Astrocyte (in vitro differentiated cells and primary cell): ENCODE data around the gene LOXL4. TPM values are rescaled to one million over a fixed set of nuclear protein-coding genes. Genes with fewer than 3 reads are reported as not detected.

Experiments used
- DNase-seq: peaks from one replicate; pipeline ENCODE4 v3.0.0-alpha.2; 2010; ENCODE audit warnings: low read depth
- FAIRE-seq: peaks from 2 replicates; lab custom pipeline; 2011; peaks lifted over from hg19 to GRCh38; lab: Jason Lieb, UNC
- H2AFZ ChIP-seq: 2 replicates; pipeline ENCODE4 v1.6.0; 2012; ENCODE audit warnings: low read depth, low read length, inconsistent platforms
- H3K27ac ChIP-seq: 2 replicates; pipeline ENCODE4 v1.5.1; 2011; ENCODE audit warnings: low read depth, low read length, inconsistent platforms
- H3K27me3 ChIP-seq: 2 replicates; pipeline ENCODE4 v1.6.0; 2011; ENCODE audit warnings: low read length, inconsistent platforms; ENCODE audit not compliant: insufficient read depth
- H3K36me3 ChIP-seq: 2 replicates; pipeline ENCODE4 v1.5.1; 2011; ENCODE audit warnings: low read length, inconsistent platforms; ENCODE audit not compliant: insufficient read depth
- H3K4me1 ChIP-seq: 2 replicates; pipeline ENCODE4 v1.5.1; 2011; ENCODE audit warnings: low read length, inconsistent platforms; ENCODE audit not compliant: insufficient read depth
- H3K4me2 ChIP-seq: 2 replicates; pipeline ENCODE4 v1.6.0; 2012; ENCODE audit warnings: low read length, inconsistent platforms
- H3K4me3 ChIP-seq: 2 replicates; pipeline ENCODE4 v1.5.1; 2011; ENCODE audit warnings: low read depth, mild to moderate bottlenecking, low read length, inconsistent platforms; ENCODE audit not compliant: insufficient read depth
- H3K79me2 ChIP-seq: 2 replicates; pipeline ENCODE4 v1.6.0; 2012; ENCODE audit warnings: mild to moderate bottlenecking, low read length, inconsistent platforms; ENCODE audit not compliant: insufficient read depth
- H3K9ac ChIP-seq: 2 replicates; pipeline ENCODE4 v1.6.0; 2012; ENCODE audit warnings: mild to moderate bottlenecking, low read length, inconsistent platforms
- H3K9me3 ChIP-seq: 2 replicates; pipeline ENCODE4 v1.5.1; 2012; ENCODE audit warnings: low read depth, mild to moderate bottlenecking, low read length, inconsistent platforms; ENCODE audit not compliant: insufficient read depth
- H4K20me1 ChIP-seq: 2 replicates; pipeline ENCODE4 v1.6.0; 2012; ENCODE audit warnings: low read length, inconsistent platforms; ENCODE audit not compliant: insufficient read depth
- H3K27ac Mint-ChIP-seq: one replicate; pipeline ENCODE4 v1.8.0; 2021; ENCODE audit warnings: mild to moderate bottlenecking, mixed read lengths; ENCODE audit not compliant: unreplicated experiment
- H3K27me3 Mint-ChIP-seq: one replicate; pipeline ENCODE4 v1.8.0; 2021; ENCODE audit warnings: low read depth, mixed read lengths; ENCODE audit not compliant: unreplicated experiment
- H3K36me3 Mint-ChIP-seq: one replicate; pipeline ENCODE4 v1.8.0; 2021; ENCODE audit warnings: low read depth, mixed read lengths; ENCODE audit not compliant: unreplicated experiment
- H3K4me1 Mint-ChIP-seq: one replicate; pipeline ENCODE4 v1.8.0; 2021; ENCODE audit warnings: low read depth, mixed read lengths; ENCODE audit not compliant: unreplicated experiment
- H3K4me3 Mint-ChIP-seq: one replicate; pipeline ENCODE4 v1.8.0; 2021; ENCODE audit warnings: mild to moderate bottlenecking, moderate library complexity, mixed read lengths; ENCODE audit not compliant: unreplicated experiment
- H3K9me3 Mint-ChIP-seq: one replicate; pipeline ENCODE4 v1.8.0; 2021; ENCODE audit warnings: mild to moderate bottlenecking, mixed read lengths; ENCODE audit not compliant: unreplicated experiment
- CTCF ChIP-seq: IDR thresholded peaks from 2 replicates; pipeline ENCODE4 v1.5.1; 2011; ENCODE audit warnings: low read depth, mild to moderate bottlenecking, inconsistent platforms, low read length, moderate library complexity; ENCODE audit not compliant: insufficient read depth
- EZH2 ChIP-seq: IDR thresholded peaks from 2 replicates; pipeline ENCODE4 v1.6.1; 2012; ENCODE audit warnings: mild to moderate bottlenecking, low read length, inconsistent platforms; ENCODE audit not compliant: insufficient read depth
- total RNA-seq: library from RNA; stranded (reverse); gene quantifications from 2 replicates; pipeline ENCODE4 v1.2.1, GENCODE V29; 2021

Gene LOXL4
- total RNA-seq, 1 donor from 2014 or later, result 26.6 TPM

GRCh38 chr10:98302741-98303365 is 34.9 kb upstream of the LOXL4 start:
- DNase-seq, result no peak
- H2AFZ ChIP-seq, result no peak overlapping the region
- no peak overlapping the region for H3K4me2 ChIP-seq
- H3K36me3 Mint-ChIP-seq, result no peaks in the 10 kb centered on the region
- no peak overlapping the region for H3K9ac ChIP-seq
- H4K20me1 ChIP-seq, result no peaks in the 10 kb centered on the region
- H3K27me3 Mint-ChIP-seq, result peaks cover 19% of the 10 kb centered on the region
- peaks cover 22% of the 10 kb centered on the region for H3K27me3 ChIP-seq
- H3K9me3 Mint-ChIP-seq, result no peaks in the 10 kb centered on the region
- H3K79me2 ChIP-seq, result no peaks in the 10 kb centered on the region
- no peaks in the 10 kb centered on the region for H3K9me3 ChIP-seq
- no peak overlapping the region for H3K4me3 ChIP-seq
- no peak for FAIRE-seq
- H3K27ac ChIP-seq, result no peak overlapping the region
- TF ChIP-seq CTCF (no peak), EZH2 (no peak)
- no peak overlapping the region for H3K4me3 Mint-ChIP-seq
- H3K4me1 Mint-ChIP-seq, result no peaks in the 10 kb centered on the region
- H3K27ac Mint-ChIP-seq, result no peak overlapping the region
- no peaks in the 10 kb centered on the region for H3K4me1 ChIP-seq
- no peaks in the 10 kb centered on the region for H3K36me3 ChIP-seq

GRCh38 chr10:98301664-98302319 is 33.8 kb upstream of the LOXL4 start:
- no peaks in the 10 kb centered on the region for H3K36me3 ChIP-seq
- DNase-seq (no peak), FAIRE-seq (no peak)
- Mint-ChIP-seq H3K27me3 (peaks cover 19% of the 10 kb centered on the region), H3K9me3 (no peaks in the 10 kb centered on the region), H3K36me3 (no peaks in the 10 kb centered on the region), H3K4me3 (no peak overlapping the region), H3K27ac (no peak overlapping the region), H3K4me1 (peaks cover 3% of the 10 kb centered on the region)
- H3K4me1 ChIP-seq, result no peaks in the 10 kb centered on the region
- peaks cover 22% of the 10 kb centered on the region for H3K27me3 ChIP-seq
- H2AFZ ChIP-seq, result no peak overlapping the region
- no peak overlapping the region for H3K9ac ChIP-seq
- H3K79me2 ChIP-seq, result no peaks in the 10 kb centered on the region
- H4K20me1 ChIP-seq, result no peaks in the 10 kb centered on the region
- no peak overlapping the region for H3K4me3 ChIP-seq
- H3K4me2 ChIP-seq, result no peak overlapping the region
- TF ChIP-seq EZH2 (no peak), CTCF (no peak)
- H3K27ac ChIP-seq, result no peak overlapping the region
- no peaks in the 10 kb centered on the region for H3K9me3 ChIP-seq
